Mucosa of stomach (tissue), 1 donor: Measurements from ENCODE around the gene TFB2M.

Source experiments
- H3K27me3 ChIP-seq: one replicate; pipeline ENCODE4 v1.7.0; 2013; ENCODE audit warnings: mild to moderate bottlenecking, low read length; ENCODE audit not compliant: control insufficient read depth, insufficient read depth
- H3K36me3 ChIP-seq: one replicate; pipeline ENCODE4 v1.7.0; 2013; ENCODE audit warnings: low read length; ENCODE audit not compliant: control insufficient read depth, insufficient read depth
- H3K4me1 ChIP-seq: one replicate; pipeline ENCODE4 v1.7.0; 2013; ENCODE audit warnings: mild to moderate bottlenecking, low read length; ENCODE audit not compliant: control insufficient read depth, insufficient read depth
- H3K4me3 ChIP-seq: one replicate; pipeline ENCODE4 v1.7.0; 2013; ENCODE audit warnings: low read length
- H3K9ac ChIP-seq: one replicate; pipeline ENCODE4 v1.7.0; 2013; ENCODE audit warnings: mild to moderate bottlenecking, low read length, moderate library complexity
- H3K9me3 ChIP-seq: one replicate; pipeline ENCODE4 v1.7.0; 2013; ENCODE audit warnings: mild to moderate bottlenecking, low read length, moderate library complexity; ENCODE audit not compliant: control insufficient read depth
- donor health status: Pancreatic carcinoma.

TFB2M gene

GRCh38 chr1:246506367-246506673, 59.7 kb downstream of the TFB2M start:
- H3K4me1 ChIP-seq: peaks cover 5% of the 10 kb centered on the region
- no peaks in the 10 kb centered on the region for H3K27me3 ChIP-seq
- peak overlapping the region; percentile 34 for H3K4me3 ChIP-seq
- no peaks in the 10 kb centered on the region for H3K36me3 ChIP-seq
- H3K9me3 ChIP-seq: no peaks in the 10 kb centered on the region
- H3K9ac ChIP-seq: peak overlapping the region; percentile 63

DNA sequence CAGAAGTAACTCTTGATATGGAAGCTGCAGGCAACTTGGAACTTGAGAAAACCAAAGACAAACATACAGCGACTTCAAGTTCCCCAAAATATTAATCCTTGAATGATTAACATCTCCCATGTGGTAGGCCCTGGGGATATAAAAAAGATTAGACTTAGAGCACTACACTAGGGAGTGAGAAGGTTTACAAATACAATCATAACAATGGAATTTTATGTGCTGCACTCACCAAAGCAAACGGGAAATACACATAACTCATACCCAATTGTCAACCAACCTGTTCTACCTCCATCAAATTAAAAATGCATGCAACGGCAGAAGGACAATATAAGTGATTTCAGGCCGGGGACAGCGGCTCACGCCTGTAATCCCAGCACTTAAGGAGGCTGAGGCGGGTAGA, 62.7 kb downstream of the TFB2M start:
- Histone ChIP-seq H3K27me3 (no peaks in the 10 kb centered on the region), H3K9ac (no peak overlapping the region), H3K9me3 (no peaks in the 10 kb centered on the region), H3K36me3 (no peaks in the 10 kb centered on the region), H3K4me3 (no peak overlapping the region), H3K4me1 (peaks cover 5% of the 10 kb centered on the region)

- no peaks in the 10 kb centered on the region for H3K4me1 ChIP-seq
- no peak overlapping the region for H3K4me3 ChIP-seq
- H3K36me3 ChIP-seq: no peaks in the 10 kb centered on the region
- H3K27me3 ChIP-seq: no peaks in the 10 kb centered on the region
- no peaks in the 10 kb centered on the region for H3K9me3 ChIP-seq
- no peak overlapping the region for H3K9ac ChIP-seq
Observed at GRCh38 chr1:246497331-246497915, 68.6 kb downstream of the TFB2M start.

DNA sequence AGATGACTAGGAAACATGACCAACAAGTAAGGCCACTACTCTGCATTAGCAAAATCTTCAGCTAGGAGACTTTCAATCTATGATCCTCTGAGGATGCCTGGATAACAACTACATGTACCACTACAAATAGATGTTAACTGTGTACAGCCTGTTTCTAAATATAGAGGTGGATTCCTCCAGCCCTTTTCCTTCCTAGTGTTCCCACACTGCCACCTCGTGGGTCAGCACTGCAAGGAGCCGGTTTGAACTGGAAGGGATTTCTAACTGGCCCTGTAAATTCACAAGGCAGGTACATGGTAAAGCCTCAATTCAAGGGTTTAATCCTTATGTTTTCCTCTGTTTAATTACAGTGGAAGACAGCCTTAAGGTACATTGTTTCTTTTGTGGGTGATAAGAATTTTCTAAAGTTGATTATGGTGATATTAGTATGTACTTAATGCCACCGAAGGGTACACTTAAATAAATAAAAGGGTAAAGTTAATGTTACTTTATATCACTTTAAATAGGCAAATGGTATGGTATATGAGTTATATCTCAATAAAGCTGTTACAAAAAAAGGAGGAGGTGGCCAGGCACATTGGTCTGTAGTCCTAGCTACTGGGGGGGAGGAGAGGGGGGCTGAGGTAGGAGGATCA, 73.3 kb downstream of the TFB2M start:
- Histone ChIP-seq H3K9ac (no peak overlapping the region), H3K36me3 (no peaks in the 10 kb centered on the region), H3K27me3 (no peaks in the 10 kb centered on the region), H3K9me3 (no peaks in the 10 kb centered on the region), H3K4me1 (no peaks in the 10 kb centered on the region), H3K4me3 (no peak overlapping the region)

DNA sequence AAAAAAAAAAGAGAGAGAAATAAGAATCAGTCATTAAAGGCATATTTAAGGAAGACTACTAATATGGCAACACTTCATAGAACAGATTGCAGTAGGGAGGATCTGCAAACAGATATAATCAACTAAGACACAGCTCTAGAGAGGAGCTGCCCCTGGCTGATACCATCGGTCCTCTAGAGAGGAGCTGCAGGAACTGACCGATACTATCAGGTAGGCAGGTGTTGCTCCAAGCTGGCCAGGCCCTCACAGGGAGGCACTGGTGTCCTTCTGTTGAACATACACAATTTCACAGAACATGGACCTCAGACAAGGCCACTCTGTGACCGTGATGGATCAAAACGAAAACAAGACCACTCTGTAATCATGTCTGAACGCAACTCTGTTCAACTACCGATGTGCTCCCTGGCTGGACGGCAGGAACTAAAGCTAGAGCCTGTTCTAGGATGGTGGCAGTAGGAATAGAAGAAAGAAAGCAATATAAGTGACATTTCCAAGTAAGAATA, 74.5 kb downstream of the TFB2M start:
- no peaks in the 10 kb centered on the region for H3K27me3 ChIP-seq
- no peaks in the 10 kb centered on the region for H3K36me3 ChIP-seq
- H3K4me1 ChIP-seq: no peaks in the 10 kb centered on the region
- no peak overlapping the region for H3K9ac ChIP-seq
- no peaks in the 10 kb centered on the region for H3K9me3 ChIP-seq
- H3K4me3 ChIP-seq: no peak overlapping the region
